GM23338 (cell line): ENCODE results near the gene RAB40B. TPM values are rescaled to one million over a fixed set of nuclear protein-coding genes. Genes with fewer than 3 reads are reported as not detected.

ENCODE experiments used
- ATAC-seq: fragments of 200-7000 bp; cut with Tn5 transposase; 3 replicates; pipeline ENCODE4 v1.9.1; 2020
- DNase-seq: peaks from one replicate; pipeline ENCODE4 v3.0.0-alpha.2; 2015; ENCODE audit warnings: low spot score
- H2AFZ ChIP-seq: fragments of 200-600 bp; sonication (generic); 2 replicates; pipeline ENCODE4 v1.8.0; 2016; ENCODE audit warnings: antibody characterized with exemption, mild to moderate bottlenecking, moderate library complexity
- H3F3A ChIP-seq: fragments of 200-600 bp; sonication (generic); replicated peaks from 2 replicates; pipeline ENCODE4 v1.8.0; 2017; ENCODE audit warnings: antibody characterized with exemption, mixed run types, low read depth
- H3K27ac ChIP-seq: fragments of 200-600 bp; sonication (generic); 2 replicates; pipeline ENCODE4 v1.6.1; 2016; ENCODE audit warnings: low read depth
- H3K27me3 ChIP-seq: fragments of 200-600 bp; sonication (generic); 2 replicates; pipeline ENCODE4 v1.8.0; 2016; ENCODE audit warnings: mild to moderate bottlenecking, mixed run types, moderate library complexity; ENCODE audit not compliant: insufficient read depth
- H3K36me3 ChIP-seq: fragments of 200-600 bp; sonication (generic); 2 replicates; pipeline ENCODE4 v1.8.0; 2016; ENCODE audit warnings: mild to moderate bottlenecking; ENCODE audit not compliant: insufficient read depth
- H3K4me1 ChIP-seq: fragments of 200-600 bp; sonication (generic); 2 replicates; pipeline ENCODE4 v1.8.0; 2016; ENCODE audit warnings: mild to moderate bottlenecking, moderate library complexity; ENCODE audit not compliant: insufficient read depth
- H3K4me2 ChIP-seq: fragments of 200-600 bp; sonication (generic); 2 replicates; pipeline ENCODE4 v1.7.1; 2017; ENCODE audit warnings: mixed run types
- H3K4me3 ChIP-seq: fragments of 200-600 bp; sonication (generic); 2 replicates; pipeline ENCODE4 v1.6.1; 2016; ENCODE audit warnings: mixed run types
- H3K79me2 ChIP-seq: fragments of 200-600 bp; sonication (generic); replicated peaks from 2 replicates; pipeline ENCODE4 v1.8.0; 2017; ENCODE audit warnings: mild to moderate bottlenecking; ENCODE audit not compliant: insufficient read depth
- H3K9me2 ChIP-seq: fragments of 200-600 bp; sonication (generic); 2 replicates; pipeline ENCODE4 v1.8.0; 2017; ENCODE audit not compliant: insufficient read depth
- H4K20me1 ChIP-seq: fragments of 200-600 bp; sonication (generic); replicated peaks from 2 replicates; pipeline ENCODE4 v1.8.0; 2017; ENCODE audit warnings: mild to moderate bottlenecking; ENCODE audit not compliant: insufficient read depth
- H3K27ac Mint-ChIP-seq: 2 replicates; pipeline ENCODE4 v1.8.0; 2020; ENCODE audit warnings: inconsistent platforms, mild to moderate bottlenecking, moderate library complexity, mixed read lengths
- H3K27me3 Mint-ChIP-seq: 3 replicates; pipeline ENCODE4 v1.8.0; 2022; ENCODE audit warnings: low read depth, mild to moderate bottlenecking, moderate library complexity, mixed read lengths, inconsistent platforms; ENCODE audit not compliant: insufficient read depth, poor library complexity
- H3K36me3 Mint-ChIP-seq: 3 replicates; pipeline ENCODE4 v1.8.0; 2021; ENCODE audit warnings: low read depth, mild to moderate bottlenecking, inconsistent platforms, moderate library complexity, mixed read lengths
- H3K4me1 Mint-ChIP-seq: 3 replicates; pipeline ENCODE4 v1.8.0; 2020; ENCODE audit warnings: mild to moderate bottlenecking, inconsistent platforms, mixed read lengths
- H3K4me3 Mint-ChIP-seq: 3 replicates; pipeline ENCODE4 v1.8.0; 2021; ENCODE audit warnings: moderate library complexity, mild to moderate bottlenecking, inconsistent platforms, mixed read lengths
- H3K9me3 Mint-ChIP-seq: 3 replicates; pipeline ENCODE4 v1.8.0; 2020; ENCODE audit warnings: moderate library complexity, mild to moderate bottlenecking, inconsistent platforms, mixed read lengths
- CREB1 ChIP-seq: fragments of 250-450 bp; sonication (Bioruptor Pico); IDR thresholded peaks from 2 replicates; pipeline ENCODE4 v1.5.0; 2020; ENCODE audit warnings: low read depth, mild to moderate bottlenecking, moderate library complexity
- ETS1 ChIP-seq: IDR thresholded peaks from 2 replicates; pipeline ENCODE4 v1.6.1; 2016; ENCODE audit warnings: antibody characterized with exemption
- EZH2 ChIP-seq: fragments of 200-600 bp; sonication (generic); IDR thresholded peaks from one replicate; pipeline ENCODE4 v1.8.0; 2017; ENCODE audit warnings: antibody characterized with exemption, mild to moderate bottlenecking, low read depth; ENCODE audit not compliant: unreplicated experiment
- EZH2phosphoT487 ChIP-seq: fragments of 200-600 bp; sonication (generic); IDR thresholded peaks from one replicate; pipeline ENCODE4 v1.8.1; 2018; ENCODE audit warnings: antibody characterized with exemption; ENCODE audit not compliant: unreplicated experiment
- NANOG ChIP-seq: IDR thresholded peaks from 2 replicates; pipeline ENCODE4 v1.6.1; 2016; ENCODE audit warnings: antibody characterized with exemption, borderline replicate concordance
- POLR2AphosphoS5 ChIP-seq: IDR thresholded peaks from 2 replicates; pipeline ENCODE4 v1.6.1; 2016; ENCODE audit warnings: antibody characterized with exemption, low read depth
- ZNF114 ChIP-seq: fragments of 250-450 bp; sonication (Bioruptor Pico); IDR thresholded peaks from 2 replicates; pipeline ENCODE4 v1.5.0; 2020; ENCODE audit warnings: mild to moderate bottlenecking, moderate library complexity
- polyA plus RNA-seq: library from polyadenylated mRNA; unstranded; fragments of >200 nt; fragmentation: Nextera tagmentation; extraction: Ambion mirVana; gene quantifications from 2 replicates; pipeline ENCODE4 v1.2.1, GENCODE V29; 2016
- total RNA-seq: library from RNA; depleted of rRNA; stranded (reverse); fragments of >200 nt; shearing (Covaris generic); gene quantifications from 2 replicates; pipeline ENCODE4 v1.2.3, GENCODE V29; 2014
- TF ChIP-seq, protein P1 (sequence below): IDR thresholded peaks from one replicate; pipeline ENCODE4 v1.6.1; 2018; ENCODE audit warnings: antibody characterized with exemption; ENCODE audit not compliant: unreplicated experiment
- TF ChIP-seq, protein P2 (sequence below), 2 experiments: fragments of 200-600 bp in 1 of 2; sonication (generic) in 1 of 2; conservative IDR thresholded peaks; 2 replicates each; pipeline versions ENCODE4 v1.5.1 to v1.6.1; 2016 to 2017; ENCODE audit warnings: antibody characterized with exemption in 2 of 2, low read depth in 2 of 2, mild to moderate bottlenecking in 2 of 2, moderate library complexity in 1 of 2

Gene RAB40B
- total and polyA plus RNA-seq, 2 experiments from 2014 or later = 4.2 to 5.2 TPM

- TF ChIP-seq ETS1 = no peak
- TF ChIP-seq POLR2AphosphoS5 = no peak
These were observed 18.7 kb downstream of the RAB40B start (continued) for GRCh38 chr17:82679586-82680465.

DNA sequence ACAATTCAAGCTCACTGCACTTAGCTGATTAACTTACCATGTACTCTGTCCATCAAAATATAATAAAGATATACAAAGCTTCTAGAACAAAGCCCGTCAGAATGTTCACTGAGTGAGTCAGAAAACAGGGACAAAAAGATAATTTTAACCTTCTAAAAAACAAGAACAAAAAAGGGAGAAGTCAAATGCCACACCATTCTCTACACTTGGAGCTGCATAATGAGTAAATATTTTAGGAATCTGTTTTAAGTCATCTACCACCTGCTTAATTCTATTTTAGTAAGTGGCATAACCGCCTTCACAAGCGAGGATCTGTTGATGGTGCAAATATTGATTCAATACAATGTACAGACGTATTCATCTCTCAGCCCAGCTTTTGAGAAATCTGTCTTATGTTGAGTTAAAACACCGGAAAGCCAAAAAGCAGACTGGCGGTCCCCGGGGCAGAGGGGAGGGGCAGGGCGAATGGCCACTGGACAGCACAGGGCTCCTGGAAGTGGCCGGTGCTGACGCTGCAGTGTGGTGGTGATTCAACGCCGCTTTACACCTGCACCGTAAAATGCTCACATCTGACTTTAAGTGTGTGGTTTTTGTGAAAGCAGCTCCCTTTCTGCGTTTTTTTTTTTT is 20.1 kb downstream of the RAB40B start:
- Histone ChIP-seq H3K4me2 (no peak overlapping the region), H3F3A (no peaks in the 10 kb centered on the region), H3K36me3 (no peaks in the 10 kb centered on the region), H2AFZ (no peak overlapping the region), H4K20me1 (no peaks in the 10 kb centered on the region), H3K4me1 (no peaks in the 10 kb centered on the region), H3K27me3 (no peaks in the 10 kb centered on the region), H3K9me2 (no peaks in the 10 kb centered on the region), H3K27ac (no peak overlapping the region), H3K4me3 (no peak overlapping the region), H3K79me2 (no peaks in the 10 kb centered on the region)
- peaks cover 9% of the 10 kb centered on the region; the same call in 2 of the 3 replicates for H3K9me3 Mint-ChIP-seq
- DNase-seq (no peak), ATAC-seq (no peak)
- no peak overlapping the region for H3K4me3 Mint-ChIP-seq
- H3K36me3 Mint-ChIP-seq = no peaks in the 10 kb centered on the region; the same call in 2 of the 3 replicates
- H3K4me1 Mint-ChIP-seq = no peaks in the 10 kb centered on the region
- peaks cover 7% of the 10 kb centered on the region for H3K27me3 Mint-ChIP-seq
- H3K27ac Mint-ChIP-seq = no peak overlapping the region
- TF ChIP-seq, protein P1, sequence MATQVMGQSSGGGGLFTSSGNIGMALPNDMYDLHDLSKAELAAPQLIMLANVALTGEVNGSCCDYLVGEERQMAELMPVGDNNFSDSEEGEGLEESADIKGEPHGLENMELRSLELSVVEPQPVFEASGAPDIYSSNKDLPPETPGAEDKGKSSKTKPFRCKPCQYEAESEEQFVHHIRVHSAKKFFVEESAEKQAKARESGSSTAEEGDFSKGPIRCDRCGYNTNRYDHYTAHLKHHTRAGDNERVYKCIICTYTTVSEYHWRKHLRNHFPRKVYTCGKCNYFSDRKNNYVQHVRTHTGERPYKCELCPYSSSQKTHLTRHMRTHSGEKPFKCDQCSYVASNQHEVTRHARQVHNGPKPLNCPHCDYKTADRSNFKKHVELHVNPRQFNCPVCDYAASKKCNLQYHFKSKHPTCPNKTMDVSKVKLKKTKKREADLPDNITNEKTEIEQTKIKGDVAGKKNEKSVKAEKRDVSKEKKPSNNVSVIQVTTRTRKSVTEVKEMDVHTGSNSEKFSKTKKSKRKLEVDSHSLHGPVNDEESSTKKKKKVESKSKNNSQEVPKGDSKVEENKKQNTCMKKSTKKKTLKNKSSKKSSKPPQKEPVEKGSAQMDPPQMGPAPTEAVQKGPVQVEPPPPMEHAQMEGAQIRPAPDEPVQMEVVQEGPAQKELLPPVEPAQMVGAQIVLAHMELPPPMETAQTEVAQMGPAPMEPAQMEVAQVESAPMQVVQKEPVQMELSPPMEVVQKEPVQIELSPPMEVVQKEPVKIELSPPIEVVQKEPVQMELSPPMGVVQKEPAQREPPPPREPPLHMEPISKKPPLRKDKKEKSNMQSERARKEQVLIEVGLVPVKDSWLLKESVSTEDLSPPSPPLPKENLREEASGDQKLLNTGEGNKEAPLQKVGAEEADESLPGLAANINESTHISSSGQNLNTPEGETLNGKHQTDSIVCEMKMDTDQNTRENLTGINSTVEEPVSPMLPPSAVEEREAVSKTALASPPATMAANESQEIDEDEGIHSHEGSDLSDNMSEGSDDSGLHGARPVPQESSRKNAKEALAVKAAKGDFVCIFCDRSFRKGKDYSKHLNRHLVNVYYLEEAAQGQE = no peak
- TF ChIP-seq EZH2 = no peak
- TF ChIP-seq POLR2AphosphoS5 = no peak
- TF ChIP-seq, protein P2, sequence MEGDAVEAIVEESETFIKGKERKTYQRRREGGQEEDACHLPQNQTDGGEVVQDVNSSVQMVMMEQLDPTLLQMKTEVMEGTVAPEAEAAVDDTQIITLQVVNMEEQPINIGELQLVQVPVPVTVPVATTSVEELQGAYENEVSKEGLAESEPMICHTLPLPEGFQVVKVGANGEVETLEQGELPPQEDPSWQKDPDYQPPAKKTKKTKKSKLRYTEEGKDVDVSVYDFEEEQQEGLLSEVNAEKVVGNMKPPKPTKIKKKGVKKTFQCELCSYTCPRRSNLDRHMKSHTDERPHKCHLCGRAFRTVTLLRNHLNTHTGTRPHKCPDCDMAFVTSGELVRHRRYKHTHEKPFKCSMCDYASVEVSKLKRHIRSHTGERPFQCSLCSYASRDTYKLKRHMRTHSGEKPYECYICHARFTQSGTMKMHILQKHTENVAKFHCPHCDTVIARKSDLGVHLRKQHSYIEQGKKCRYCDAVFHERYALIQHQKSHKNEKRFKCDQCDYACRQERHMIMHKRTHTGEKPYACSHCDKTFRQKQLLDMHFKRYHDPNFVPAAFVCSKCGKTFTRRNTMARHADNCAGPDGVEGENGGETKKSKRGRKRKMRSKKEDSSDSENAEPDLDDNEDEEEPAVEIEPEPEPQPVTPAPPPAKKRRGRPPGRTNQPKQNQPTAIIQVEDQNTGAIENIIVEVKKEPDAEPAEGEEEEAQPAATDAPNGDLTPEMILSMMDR (conservative IDR thresholded peaks at IDR 0.05; ENCODE audit: low read depth in 2 of 2) = no peak
- TF ChIP-seq EZH2phosphoT487 = no peak
- TF ChIP-seq ETS1 = no peak
- no peak for TF ChIP-seq NANOG
- no peak for TF ChIP-seq CREB1 (CRISPR knock-in tag)
- no peak for TF ChIP-seq ZNF114 (CRISPR knock-in tag)
